Endothelial cell of umbilical vein (primary cell): ENCODE data around the gene VAC14. TPM values are rescaled to one million over a fixed set of nuclear protein-coding genes. Genes with fewer than 3 reads are reported as not detected.
A peak's percentile ranks its signal among the peaks of the same experiment; 100 is the strongest.

ENCODE experiments used
- BruUV-seq: library from RNA; stranded (reverse); fragments of 400-500 nt; replicated peaks from 2 replicates; lab custom pipeline; 2021; lab: Mats Ljungman, UMichigan
- CTCF ChIA-PET: fragments of 300-600, 350-600 bp; sonication (Branson Sonifier 250); formaldehyde crosslinking; loops from one replicate; lab custom pipeline; 2021; ENCODE audit warnings: antibody characterized with exemption, inconsistent platforms; lab: Charles Lee
- POLR2A ChIA-PET: fragments of 300-600, 350-600 bp; sonication (Branson Sonifier 250); formaldehyde crosslinking; loops from one replicate; lab custom pipeline; 2021; ENCODE audit warnings: antibody characterized with exemption, inconsistent platforms; lab: Charles Lee
- DNase-seq: peaks from one replicate; pipeline ENCODE4 v3.0.0-alpha.2; 2011; ENCODE audit warnings: low read depth, low spot score
- FAIRE-seq: peaks from 2 replicates; lab custom pipeline; 2011; peaks lifted over from hg19 to GRCh38; lab: Jason Lieb, UNC
- H2AFZ ChIP-seq: 2 replicates; pipeline ENCODE4 v1.6.0; 2012; ENCODE audit warnings: low read depth, low read length, control low read depth, inconsistent platforms
- H3K27ac ChIP-seq: 2 replicates; pipeline ENCODE4 v1.5.1; 2011; ENCODE audit warnings: low read depth, mild to moderate bottlenecking, control low read depth, low read length, moderate library complexity; ENCODE audit not compliant: insufficient read depth
- H3K27me3 ChIP-seq, 2 experiments: 2 replicates each; pipeline versions ENCODE4 v1.6.0 to v1.6.1; 2011; ENCODE audit warnings: low read length in 2 of 2, mixed read lengths in 1 of 2; ENCODE audit not compliant: control insufficient read depth in 2 of 2, insufficient read depth in 2 of 2
- H3K36me3 ChIP-seq, 2 experiments: 2 replicates in 1 of 2; 3 replicates in 1 of 2; pipeline ENCODE4 v1.5.1; 2011; ENCODE audit warnings: low read length in 2 of 2, mild to moderate bottlenecking in 1 of 2, moderate library complexity in 1 of 2; ENCODE audit not compliant: control insufficient read depth in 2 of 2, insufficient read depth in 2 of 2; ENCODE audit errors: extremely low read depth in 1 of 2
- H3K4me1 ChIP-seq: 3 replicates; pipeline ENCODE4 v1.5.1; 2011; ENCODE audit warnings: mild to moderate bottlenecking, low read length; ENCODE audit not compliant: control insufficient read depth, insufficient read depth; ENCODE audit errors: extremely low read depth
- H3K4me2 ChIP-seq: 2 replicates; pipeline ENCODE4 v1.6.1; 2011; ENCODE audit warnings: low read length, control low read depth, mixed read lengths; ENCODE audit not compliant: insufficient read depth
- H3K4me3 ChIP-seq, 3 experiments: fragments of 200-600 bp in 1 of 3; sonication (generic), shearing (Covaris generic) in 1 of 3; replicated peaks in 1 of 3; 2 replicates each; pipeline ENCODE4 v1.5.1; 2011 to 2016; ENCODE audit warnings: control low read depth in 3 of 3, low read length in 3 of 3, mild to moderate bottlenecking in 2 of 3, inconsistent platforms in 1 of 3, low read depth in 1 of 3, moderate library complexity in 1 of 3; ENCODE audit not compliant: insufficient read depth in 1 of 3
- H3K79me2 ChIP-seq: 2 replicates; pipeline ENCODE4 v1.6.0; 2012; ENCODE audit warnings: low read length, inconsistent platforms; ENCODE audit not compliant: control insufficient read depth, insufficient read depth
- H3K9ac ChIP-seq: replicated peaks from 2 replicates; pipeline ENCODE3; 2011; ENCODE audit warnings: low read length, control low read depth; ENCODE audit not compliant: insufficient read depth; ENCODE audit errors: extremely low read depth
- H3K9me1 ChIP-seq: replicated peaks from 3 replicates; pipeline ENCODE4 v1.6.0; 2011; ENCODE audit warnings: mild to moderate bottlenecking, low read length; ENCODE audit not compliant: control insufficient read depth, insufficient read depth; ENCODE audit errors: extremely low read depth
- H3K9me3 ChIP-seq: replicated peaks from 2 replicates; pipeline ENCODE4 v1.5.1; 2012; ENCODE audit warnings: low read length, inconsistent platforms; ENCODE audit not compliant: control insufficient read depth, insufficient read depth
- H4K20me1 ChIP-seq: replicated peaks from 2 replicates; pipeline ENCODE3; 2011; ENCODE audit warnings: mild to moderate bottlenecking, low read length; ENCODE audit not compliant: control insufficient read depth, insufficient read depth; ENCODE audit errors: extremely low read depth
- CTCF ChIP-seq, 2 donors: IDR thresholded peaks; 1 replicate in 1 of 2; 2 replicates in 1 of 2; pipeline ENCODE4 v1.5.1; 2011; ENCODE audit warnings: low read length in 2 of 2, mild to moderate bottlenecking in 2 of 2, moderate library complexity in 2 of 2, control low read depth in 1 of 2, inconsistent platforms in 1 of 2, low read depth in 1 of 2; ENCODE audit not compliant: insufficient read depth in 1 of 2; ENCODE audit errors: extremely low read depth in 1 of 2
- JUN ChIP-seq: IDR thresholded peaks from 2 replicates; pipeline ENCODE4 v1.6.1; 2011; ENCODE audit warnings: borderline replicate concordance, low read depth; ENCODE audit not compliant: insufficient read length, insufficient read depth
- MAX ChIP-seq: IDR thresholded peaks from 2 replicates; pipeline ENCODE4 v1.6.1; 2011; ENCODE audit not compliant: insufficient read depth, insufficient read length
- MYC ChIP-seq: IDR thresholded peaks from one replicate; pipeline ENCODE4 v1.6.1; 2011; ENCODE audit warnings: mild to moderate bottlenecking, low read depth, low read length
- POLR2A ChIP-seq: IDR thresholded peaks from 2 replicates; pipeline ENCODE4 v1.6.1; 2012; ENCODE audit warnings: low read depth, mild to moderate bottlenecking, control low read depth, low read length
- dilution Hi-C: fragments of 300-500 bp; cut with MboI; formaldehyde crosslinking; loops from one replicate; pipeline ENCODE4 v1.15.0; 2019; ENCODE audit warnings: low sequenced_read_pairs; ENCODE audit not compliant: extremely low pct_ligation_motif_present
- intact Hi-C: fragments of 100-400 bp; cut with micrococcal nuclease; formaldehyde crosslinking; loops from one replicate; pipeline ENCODE4 v1.10.0; 2022
- polyA plus RNA-seq, 4 experiments: library from polyadenylated mRNA; depleted of rRNA in 3 of 4; stranded (reverse) in 3 of 4; unstranded in 1 of 4; fragments of >200 nt; gene quantifications; 2 replicates each; pipeline versions ENCODE4 v1.2.1 to v1.2.3, GENCODE V29; 2011 to 2012; ENCODE audit warnings: missing spikeins in 1 of 4
- total RNA-seq: library from RNA; stranded (reverse); gene quantifications from 2 replicates; pipeline ENCODE4 v1.2.3, GENCODE V29; 2021

Gene VAC14
- total and polyA plus RNA-seq, 2 donors (not counting 3 experiments of a cell fraction or from before 2014, with no cell fraction given), result 37.6 to 57.9 TPM

GRCh38 chr16:70685938-70686375, 115.0 kb downstream of the VAC14 start, which contains the start of gene MTSS2:
Gene MTSS2, minus strand, starts transcription at chr16:70686053. Its CDS starts 262 bp downstream, at chr16:70685791.
- H3K27ac ChIP-seq, result peak within 1 kb of the TSS; percentile 34
- peaks cover 21% of the 10 kb centered on the region for H3K4me1 ChIP-seq
- no TSS peak for BruUV-seq
- peak within 1 kb of the TSS; percentile 61 for H2AFZ ChIP-seq
- FAIRE-seq, result peak; percentile 85
- peak within 1 kb of the TSS; percentile 62 for H3K9ac ChIP-seq
- H3K27me3 ChIP-seq, result no peaks in the 10 kb centered on the region
- H3K36me3 ChIP-seq, result peaks cover 0 to 3% of the 10 kb centered on the region in 2 experiments
- H3K9me1 ChIP-seq, result no peaks in the 10 kb centered on the region
- H4K20me1 ChIP-seq, result no peaks in the 10 kb centered on the region
- H3K9me3 ChIP-seq, result no peaks in the 10 kb centered on the region
- TF ChIP-seq CTCF (IDR thresholded peaks at IDR 0.05; ENCODE audit: extremely low read depth in 1 of 2, insufficient read depth in 1 of 2, low read depth in 1 of 2, low read length in 2 of 2) (no peak), POLR2A (peak; percentile 49), MAX (peak; percentile 44), JUN (no peak), MYC (no peak)
- ChIA-PET POLR2A (no interaction called here), CTCF (interaction anchor here (1.9 to 5.1 kb wide), 2 partner anchors 53 to 84 kb away, joined by 9 to 53 read pairs; no protein-coding TSS in a partner anchor)
- dilution Hi-C loops, result no loop called here
- peak; percentile 89 for DNase-seq
- H3K4me2 ChIP-seq, result peak within 1 kb of the TSS; percentile 76
- peak within 1 kb of the TSS; percentile 58 to 94 (median 61) for H3K4me3 ChIP-seq
- peaks cover 33% of the 10 kb centered on the region for H3K79me2 ChIP-seq
- intact Hi-C loops, result loop anchor here (1.0 to 5.0 kb wide), 3 partner anchors 52 to 1499 kb away; partner anchors contain the start of gene SNTB2
